ENCODE results near the gene CAMTA1. TPM values are rescaled to one million over a fixed set of nuclear protein-coding genes. Genes with fewer than 3 reads are reported as not detected.
A peak's percentile ranks its signal among the peaks of the same experiment; 100 is the strongest.

The CAMTA1 gene
- total and polyA plus RNA-seq, 2 experiments from 2014 or later = 213 to 341 TPM

- DNase-seq (ENCODE audit: low read depth in 1 of 2, low spot score in 1 of 2) = no peak
- Histone ChIP-seq H3K36me3 (no peaks in the 10 kb centered on the region), H3K9me3 (ENCODE audit: low read depth) (no peaks in the 10 kb centered on the region), H3K4me3 (no peak overlapping the region), H3K4me1 (ENCODE audit: low read depth) (peaks cover 3% of the 10 kb centered on the region), H3K27ac (no peak overlapping the region), H3K27me3 (no peaks in the 10 kb centered on the region)
- TF ChIP-seq, protein P1, sequence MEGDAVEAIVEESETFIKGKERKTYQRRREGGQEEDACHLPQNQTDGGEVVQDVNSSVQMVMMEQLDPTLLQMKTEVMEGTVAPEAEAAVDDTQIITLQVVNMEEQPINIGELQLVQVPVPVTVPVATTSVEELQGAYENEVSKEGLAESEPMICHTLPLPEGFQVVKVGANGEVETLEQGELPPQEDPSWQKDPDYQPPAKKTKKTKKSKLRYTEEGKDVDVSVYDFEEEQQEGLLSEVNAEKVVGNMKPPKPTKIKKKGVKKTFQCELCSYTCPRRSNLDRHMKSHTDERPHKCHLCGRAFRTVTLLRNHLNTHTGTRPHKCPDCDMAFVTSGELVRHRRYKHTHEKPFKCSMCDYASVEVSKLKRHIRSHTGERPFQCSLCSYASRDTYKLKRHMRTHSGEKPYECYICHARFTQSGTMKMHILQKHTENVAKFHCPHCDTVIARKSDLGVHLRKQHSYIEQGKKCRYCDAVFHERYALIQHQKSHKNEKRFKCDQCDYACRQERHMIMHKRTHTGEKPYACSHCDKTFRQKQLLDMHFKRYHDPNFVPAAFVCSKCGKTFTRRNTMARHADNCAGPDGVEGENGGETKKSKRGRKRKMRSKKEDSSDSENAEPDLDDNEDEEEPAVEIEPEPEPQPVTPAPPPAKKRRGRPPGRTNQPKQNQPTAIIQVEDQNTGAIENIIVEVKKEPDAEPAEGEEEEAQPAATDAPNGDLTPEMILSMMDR (IDR thresholded peaks at IDR 0.05; ENCODE audit: low read depth, low read length) = no peak
These were observed 789.1 kb downstream of the CAMTA1 start for GRCh38 chr1:7574121-7575040.

- Histone ChIP-seq H3K4me3 (no peak overlapping the region), H3K27me3 (no peaks in the 10 kb centered on the region), H3K9me3 (ENCODE audit: low read depth) (no peaks in the 10 kb centered on the region), H3K27ac (no peak overlapping the region), H3K4me1 (ENCODE audit: low read depth) (peaks cover 3% of the 10 kb centered on the region), H3K36me3 (no peaks in the 10 kb centered on the region)
- DNase-seq (ENCODE audit: low read depth in 1 of 2, low spot score in 1 of 2) = no peak
- TF ChIP-seq, protein P1 (IDR thresholded peaks at IDR 0.05; ENCODE audit: low read depth, low read length) = no peak
These were observed 789.8 kb downstream of the CAMTA1 start for GRCh38 chr1:7575041-7575400.

DNA sequence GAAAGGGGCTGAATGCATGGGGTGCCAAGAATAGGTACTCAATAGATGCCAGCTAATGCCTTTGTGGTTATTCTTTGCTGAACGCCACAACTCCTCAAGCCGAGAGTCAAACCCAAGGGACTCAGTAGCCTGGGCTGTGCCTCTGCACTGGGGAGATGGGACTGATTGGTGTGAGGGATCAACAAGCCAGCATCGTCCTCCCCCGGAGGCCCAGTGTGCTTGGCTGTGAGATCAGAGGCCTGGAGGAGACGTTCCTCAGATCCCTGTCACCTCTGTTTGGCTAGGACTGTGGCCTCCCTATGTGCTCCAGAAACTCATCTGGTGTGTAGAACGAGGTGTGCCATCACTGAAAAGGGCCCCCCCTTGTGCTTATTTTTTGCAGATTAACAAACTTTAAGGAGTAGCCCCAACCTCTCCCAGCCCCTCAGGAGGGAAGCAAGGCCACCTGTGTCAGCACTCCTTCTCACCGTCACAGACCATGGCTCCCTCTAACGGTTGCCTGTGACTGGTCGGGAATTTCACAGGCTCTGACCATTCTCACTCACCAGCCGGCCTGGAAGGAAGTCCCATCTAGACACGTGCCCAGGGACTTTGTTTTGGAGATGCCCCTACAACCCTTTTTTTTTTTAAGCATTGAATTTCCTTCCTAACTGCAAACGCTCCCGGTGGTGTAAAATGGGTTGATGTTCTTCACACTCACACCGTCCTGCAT is 791.8 kb downstream of the CAMTA1 start:
- H3K27ac ChIP-seq = no peak overlapping the region
- H3K4me3 ChIP-seq = no peak overlapping the region
- peaks cover 3% of the 10 kb centered on the region for H3K4me1 ChIP-seq (ENCODE audit: low read depth)
- DNase-seq (ENCODE audit: low read depth in 1 of 2, low spot score in 1 of 2) = peak; percentile 24 to 37
- H3K36me3 ChIP-seq = no peaks in the 10 kb centered on the region
- H3K27me3 ChIP-seq = no peaks in the 10 kb centered on the region
- no peaks in the 10 kb centered on the region for H3K9me3 ChIP-seq (ENCODE audit: low read depth)
- TF ChIP-seq, protein P1 (IDR thresholded peaks at IDR 0.05; ENCODE audit: low read depth, low read length) = peak; percentile 48

DNA sequence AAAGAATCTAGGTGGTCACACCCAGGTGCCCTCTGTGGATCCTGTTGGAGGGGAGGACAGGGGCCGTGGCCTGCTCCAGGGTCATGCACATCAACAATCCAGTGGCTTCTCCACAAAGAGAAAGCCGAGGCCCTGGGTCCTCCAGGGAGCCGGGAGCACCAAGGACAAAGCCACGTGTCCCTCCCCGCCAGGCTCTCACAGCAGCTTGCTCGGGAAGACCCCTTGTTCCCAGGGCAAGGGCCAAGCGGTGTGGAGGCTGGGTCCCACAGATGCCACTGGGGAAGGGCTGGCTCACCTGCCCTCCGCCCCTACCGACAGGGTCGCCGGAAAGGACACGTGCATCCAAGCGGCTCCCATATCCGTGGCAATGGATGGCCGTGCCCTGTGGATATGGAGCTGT is 793.0 kb downstream of the CAMTA1 start:
- Histone ChIP-seq H3K27me3 (no peaks in the 10 kb centered on the region), H3K4me3 (no peak overlapping the region), H3K36me3 (no peaks in the 10 kb centered on the region), H3K27ac (no peak overlapping the region), H3K9me3 (ENCODE audit: low read depth) (no peaks in the 10 kb centered on the region), H3K4me1 (ENCODE audit: low read depth) (peaks cover 3% of the 10 kb centered on the region)
- TF ChIP-seq, protein P1 (IDR thresholded peaks at IDR 0.05; ENCODE audit: low read depth, low read length) = no peak
- no peak for DNase-seq (ENCODE audit: low read depth in 1 of 2, low spot score in 1 of 2)

DNA sequence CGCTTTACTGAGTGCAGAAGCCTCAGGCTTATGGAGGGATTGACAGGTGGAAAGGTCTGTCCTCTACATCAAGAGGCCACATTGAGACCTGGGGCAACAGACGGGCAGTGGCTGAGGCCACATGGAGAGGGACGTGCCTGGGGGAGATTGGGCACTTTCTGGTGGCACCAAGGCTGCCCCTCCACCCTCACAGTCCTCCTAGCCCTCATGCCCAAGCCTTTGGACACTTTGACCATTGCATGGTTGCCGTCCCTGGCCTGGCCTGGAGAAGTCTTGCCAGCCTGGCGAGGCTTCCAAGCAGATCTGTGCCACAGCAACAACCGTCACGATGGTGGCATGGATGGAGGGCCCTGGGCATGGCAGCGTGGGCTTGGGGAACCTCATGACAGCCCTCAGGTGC is 793.8 kb downstream of the CAMTA1 start:
- no peak for DNase-seq (ENCODE audit: low read depth in 1 of 2, low spot score in 1 of 2)
- H3K4me3 ChIP-seq = no peak overlapping the region
- H3K9me3 ChIP-seq (ENCODE audit: low read depth) = no peaks in the 10 kb centered on the region
- H3K36me3 ChIP-seq = no peaks in the 10 kb centered on the region
- no peak overlapping the region for H3K27ac ChIP-seq
- no peaks in the 10 kb centered on the region for H3K27me3 ChIP-seq
- TF ChIP-seq, protein P1 (IDR thresholded peaks at IDR 0.05; ENCODE audit: low read depth, low read length) = no peak
- peaks cover 3% of the 10 kb centered on the region for H3K4me1 ChIP-seq (ENCODE audit: low read depth)

All from cardiac muscle cell (in vitro differentiated cells and primary cell).